AG10803 (cell line): Measurements from ENCODE around the gene RGL2.
A peak's percentile ranks its signal among the peaks of the same experiment; 100 is the strongest.

Experiments
- DNase-seq: peaks from one replicate; pipeline ENCODE4 v3.0.0; 2010; ENCODE audit warnings: low read depth
- H3K4me3 ChIP-seq: 2 replicates; pipeline ENCODE4 v1.5.1; 2011; ENCODE audit warnings: mild to moderate bottlenecking, low read length, control low read depth
- CTCF ChIP-seq: conservative IDR thresholded peaks from 2 replicates; pipeline ENCODE4 v1.5.1; 2011; ENCODE audit warnings: mild to moderate bottlenecking, low read length, control low read depth, inconsistent platforms

The RGL2 gene

DNA sequence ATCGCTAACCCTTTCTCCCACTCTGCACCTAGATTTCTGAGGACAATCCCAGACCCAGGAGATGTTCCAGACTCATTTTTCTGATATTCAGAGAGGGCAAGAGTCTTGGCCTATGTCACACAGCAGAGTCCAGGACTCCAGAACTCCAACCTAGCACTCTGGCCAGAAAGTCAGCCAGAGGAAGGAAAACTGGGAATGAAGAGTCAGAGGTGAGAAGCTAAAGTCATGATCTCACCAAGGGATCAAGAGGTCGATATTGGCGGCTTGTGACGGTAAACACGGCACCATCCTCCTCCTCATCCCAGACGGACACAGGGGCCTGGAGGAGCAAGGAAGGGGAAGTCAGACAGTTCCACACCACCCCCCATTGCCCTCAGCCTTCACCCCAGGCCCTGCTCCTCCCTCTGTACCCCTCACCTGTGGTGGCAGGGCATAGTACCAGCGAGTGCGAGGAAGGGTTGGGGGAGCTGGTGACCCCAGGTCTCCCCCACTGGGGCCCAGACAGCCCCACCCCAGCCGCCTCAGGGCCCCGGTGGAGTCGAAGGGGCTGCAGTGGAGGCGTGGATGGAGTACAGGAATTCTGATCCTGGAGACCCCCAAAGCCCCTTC lies 1.8 kb downstream of the RGL2 start:
- no peak for TF ChIP-seq CTCF
- H3K4me3 ChIP-seq = peak overlapping the region; percentile 99; the same call in 1 of the 2 replicates
- no peak for DNase-seq

- no peak for DNase-seq
- no peak for TF ChIP-seq CTCF
- H3K4me3 ChIP-seq = no peak overlapping the region
Observed at GRCh38 chr6:33295621-33296369, 2.9 kb downstream of the RGL2 start.

DNA sequence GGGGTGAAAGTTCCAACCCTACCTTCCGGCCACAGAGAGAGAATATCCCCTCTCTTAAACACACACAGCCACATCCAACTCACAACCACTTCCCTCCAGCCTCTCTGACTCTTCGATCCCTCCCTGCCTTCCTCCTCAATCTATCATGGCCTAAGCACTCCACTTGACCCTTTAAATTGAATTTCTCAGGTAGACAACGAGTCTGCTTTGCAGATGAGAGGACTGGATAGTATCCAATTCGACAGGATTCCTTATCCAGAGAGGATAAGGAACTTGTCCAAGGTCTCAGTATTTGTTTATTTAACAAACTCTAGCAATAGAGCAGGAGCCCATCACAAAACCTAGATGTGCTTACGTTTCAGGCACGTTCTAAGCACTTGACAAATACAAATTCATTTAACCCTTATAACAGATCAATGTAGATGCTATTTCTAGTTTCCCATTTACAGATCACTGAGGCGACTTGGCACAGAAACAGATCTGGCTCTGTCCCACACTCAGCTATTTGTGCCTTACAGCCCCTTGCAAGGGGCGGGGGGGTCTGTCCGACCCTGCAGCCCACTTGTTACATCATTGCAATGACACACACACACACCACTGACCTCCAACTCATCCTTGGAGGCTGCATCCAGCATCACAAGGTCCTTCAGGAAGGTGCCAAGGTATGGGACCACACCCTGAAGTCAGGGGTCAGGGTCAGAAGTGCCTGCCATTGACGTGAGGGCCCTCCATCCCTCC lies 4.5 kb downstream of the RGL2 start:
- H3K4me3 ChIP-seq = no peak overlapping the region
- DNase-seq = no peak
- no peak for TF ChIP-seq CTCF

DNA sequence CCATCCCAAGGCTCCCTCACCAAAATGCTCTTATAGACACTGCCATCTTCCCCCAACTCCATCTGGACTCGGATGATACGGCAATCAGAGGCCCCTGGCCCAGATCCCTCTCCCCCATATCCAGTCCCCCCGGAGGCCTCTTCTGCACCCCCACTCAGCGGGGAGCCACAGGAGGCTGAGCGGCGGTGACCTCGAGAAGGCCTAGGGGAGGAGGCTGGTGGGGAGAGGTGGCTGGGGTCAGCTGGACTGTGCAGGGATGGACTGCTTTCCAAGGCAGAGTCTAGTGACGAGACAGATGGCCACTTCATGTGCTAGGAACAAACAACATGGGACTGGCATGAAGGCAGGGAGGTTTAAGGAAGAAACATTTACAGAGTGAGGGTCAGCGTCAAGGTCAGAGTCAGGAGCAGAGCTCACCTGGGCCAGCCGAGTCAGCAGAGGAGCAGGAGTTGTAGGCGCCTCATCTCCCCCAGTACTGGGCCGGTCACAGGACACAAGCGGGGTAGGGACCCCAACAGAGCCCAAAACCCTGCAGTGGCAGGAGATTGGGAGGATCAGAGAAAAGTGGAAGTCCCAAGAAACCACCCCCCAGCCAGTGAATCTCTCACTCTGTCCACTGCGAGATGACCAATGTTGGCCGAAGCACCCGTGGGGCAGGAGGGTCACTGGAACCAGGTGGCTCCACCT lies 5.6 kb downstream of the RGL2 start:
- no peak for DNase-seq
- H3K4me3 ChIP-seq = no peak overlapping the region
- no peak for TF ChIP-seq CTCF

GRCh38 chr6:33290459-33290858 lies 8.3 kb downstream of the RGL2 start:
- no peak for TF ChIP-seq CTCF
- H3K4me3 ChIP-seq = peak overlapping the region; percentile 96

GRCh38 chr6:33289784-33290315 lies 8.9 kb downstream of the RGL2 start:
- TF ChIP-seq CTCF = no peak
- no peak for DNase-seq
- peak overlapping the region; percentile 96 for H3K4me3 ChIP-seq

More at GRCh38 chr6:33290459-33290858, 8.3 kb downstream of the RGL2 start:
- DNase-seq = no peak
